Measurements from ENCODE around the gene TRUB1. TPM values are rescaled to one million over a fixed set of nuclear protein-coding genes. Genes with fewer than 3 reads are reported as not detected.

TRUB1 gene
- total and polyA plus RNA-seq, 2 donors from 2014 or later, result 11.5 to 17.1 TPM

GRCh38 chr10:115001506-115002381, 63.7 kb downstream of the TRUB1 start:
- intact Hi-C loops (cut with DNase I), result no loop called here
- FAIRE-seq, result no peak
- no peak overlapping the region for H3K9ac ChIP-seq (ENCODE audit: low read length in 3 of 3)
- TF ChIP-seq CTCF (IDR thresholded peaks at IDR 0.05; ENCODE audit: borderline replicate concordance, extremely low read depth, insufficient read depth), result no peak
- no peaks in the 10 kb centered on the region for H3K27me3 ChIP-seq (ENCODE audit: control insufficient read depth, insufficient read depth, low read length)
- H3K9me3 ChIP-seq (ENCODE audit: control insufficient read depth in 2 of 3, insufficient read depth in 1 of 3, low read length in 3 of 3), result no peaks in the 10 kb centered on the region
- peak in 4 of 5 donors; percentile 15 to 73 (median 42) for DNase-seq
- peaks cover 0 to 6% (median 0%) of the 10 kb centered on the region in 3 donors for H3K4me1 ChIP-seq (ENCODE audit: control insufficient read depth in 2 of 3, insufficient read depth in 2 of 3, low read depth in 1 of 3, low read length in 3 of 3)
- H3K4me3 ChIP-seq (ENCODE audit: low read length in 3 of 3), result peak overlapping the region; percentile 3 to 54 (median 47)
- no peaks in the 10 kb centered on the region for H3K36me3 ChIP-seq (ENCODE audit: control insufficient read depth in 2 of 3, insufficient read depth in 3 of 3, low read length in 3 of 3)
- H3K27ac ChIP-seq (ENCODE audit: low read depth in 2 of 2, low read length in 2 of 2), result no peak overlapping the region

DNA sequence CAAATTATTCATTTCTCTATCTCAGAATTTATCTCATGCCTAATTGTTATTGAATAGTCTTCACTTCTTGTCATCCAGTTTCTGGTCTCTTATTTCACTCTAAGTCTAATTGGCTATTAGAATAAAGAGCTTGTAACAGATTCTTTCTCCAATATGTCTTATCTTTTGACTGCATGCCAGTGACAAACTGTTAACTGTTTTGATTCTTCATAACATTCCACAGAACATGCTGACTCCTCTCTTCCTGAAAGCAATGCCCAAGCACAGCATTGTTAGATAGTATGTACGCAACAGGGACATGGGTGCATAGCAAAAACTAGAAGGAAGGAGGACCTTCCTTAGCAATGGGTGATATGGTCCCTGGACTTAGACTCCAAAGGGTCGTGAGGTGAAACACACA, 65.4 kb downstream of the TRUB1 start:
- Histone ChIP-seq H3K9ac (ENCODE audit: low read length in 3 of 3) (no peak overlapping the region), H3K27ac (ENCODE audit: low read depth in 2 of 2, low read length in 2 of 2) (no peak overlapping the region), H3K36me3 (ENCODE audit: control insufficient read depth in 2 of 3, insufficient read depth in 3 of 3, low read length in 3 of 3) (no peaks in the 10 kb centered on the region), H3K4me1 (ENCODE audit: control insufficient read depth in 2 of 3, insufficient read depth in 2 of 3, low read depth in 1 of 3, low read length in 3 of 3) (peaks cover 0 to 6% (median 0%) of the 10 kb centered on the region in 3 donors), H3K4me3 (ENCODE audit: low read length in 3 of 3) (no peak overlapping the region), H3K27me3 (ENCODE audit: control insufficient read depth, insufficient read depth, low read length) (no peaks in the 10 kb centered on the region), H3K9me3 (ENCODE audit: control insufficient read depth in 2 of 3, insufficient read depth in 1 of 3, low read length in 3 of 3) (no peaks in the 10 kb centered on the region)
- intact Hi-C loops (cut with DNase I), result no loop called here
- TF ChIP-seq CTCF (IDR thresholded peaks at IDR 0.05; ENCODE audit: borderline replicate concordance, extremely low read depth, insufficient read depth), result no peak
- FAIRE-seq (no peak), DNase-seq (no peak)

GRCh38 chr10:115004236-115004862, 66.4 kb downstream of the TRUB1 start:
- H3K27me3 ChIP-seq (ENCODE audit: control insufficient read depth, insufficient read depth, low read length), result no peaks in the 10 kb centered on the region
- H3K4me1 ChIP-seq (ENCODE audit: control insufficient read depth in 2 of 3, insufficient read depth in 2 of 3, low read depth in 1 of 3, low read length in 3 of 3), result peaks cover 0 to 6% (median 0%) of the 10 kb centered on the region in 3 donors
- H3K27ac ChIP-seq (ENCODE audit: low read depth in 2 of 2, low read length in 2 of 2), result no peak overlapping the region
- H3K4me3 ChIP-seq (ENCODE audit: low read length in 3 of 3), result no peak overlapping the region
- intact Hi-C loops (cut with DNase I), result no loop called here
- FAIRE-seq (no peak), DNase-seq (no peak)
- no peaks in the 10 kb centered on the region for H3K9me3 ChIP-seq (ENCODE audit: control insufficient read depth in 2 of 3, insufficient read depth in 1 of 3, low read length in 3 of 3)
- no peak overlapping the region for H3K9ac ChIP-seq (ENCODE audit: low read length in 3 of 3)
- no peaks in the 10 kb centered on the region for H3K36me3 ChIP-seq (ENCODE audit: control insufficient read depth in 2 of 3, insufficient read depth in 3 of 3, low read length in 3 of 3)
- no peak for TF ChIP-seq CTCF (IDR thresholded peaks at IDR 0.05; ENCODE audit: borderline replicate concordance, extremely low read depth, insufficient read depth)

All from kidney (tissue), 14 donors.